ENCODE data around the gene LILRB4.

- TF ChIP-seq, protein P1, sequence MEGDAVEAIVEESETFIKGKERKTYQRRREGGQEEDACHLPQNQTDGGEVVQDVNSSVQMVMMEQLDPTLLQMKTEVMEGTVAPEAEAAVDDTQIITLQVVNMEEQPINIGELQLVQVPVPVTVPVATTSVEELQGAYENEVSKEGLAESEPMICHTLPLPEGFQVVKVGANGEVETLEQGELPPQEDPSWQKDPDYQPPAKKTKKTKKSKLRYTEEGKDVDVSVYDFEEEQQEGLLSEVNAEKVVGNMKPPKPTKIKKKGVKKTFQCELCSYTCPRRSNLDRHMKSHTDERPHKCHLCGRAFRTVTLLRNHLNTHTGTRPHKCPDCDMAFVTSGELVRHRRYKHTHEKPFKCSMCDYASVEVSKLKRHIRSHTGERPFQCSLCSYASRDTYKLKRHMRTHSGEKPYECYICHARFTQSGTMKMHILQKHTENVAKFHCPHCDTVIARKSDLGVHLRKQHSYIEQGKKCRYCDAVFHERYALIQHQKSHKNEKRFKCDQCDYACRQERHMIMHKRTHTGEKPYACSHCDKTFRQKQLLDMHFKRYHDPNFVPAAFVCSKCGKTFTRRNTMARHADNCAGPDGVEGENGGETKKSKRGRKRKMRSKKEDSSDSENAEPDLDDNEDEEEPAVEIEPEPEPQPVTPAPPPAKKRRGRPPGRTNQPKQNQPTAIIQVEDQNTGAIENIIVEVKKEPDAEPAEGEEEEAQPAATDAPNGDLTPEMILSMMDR (IDR thresholded peaks at IDR 0.05; ENCODE audit: poor library complexity) = no peak
- no peak for TF ChIP-seq EZH2 (IDR thresholded peaks at IDR 0.05; ENCODE audit: borderline replicate concordance)
Measured at GRCh38 chr19:54704928-54705327, 42.1 kb downstream of the LILRB4 start.

Data from hepatocyte (in vitro differentiated cells).